DOHH2 (cell line): ENCODE results near the gene CTNNA2.

Source experiments
- EZH2phosphoT487 ChIP-seq: fragments of 200-600 bp; sonication (generic); IDR thresholded peaks from 2 replicates; pipeline ENCODE4 v1.6.1; 2017; ENCODE audit warnings: borderline replicate concordance, mild to moderate bottlenecking, antibody characterized with exemption, low read length, moderate library complexity, mixed read lengths
- TF ChIP-seq, protein P1 (sequence below): fragments of 200-600 bp; sonication (generic); IDR thresholded peaks from one replicate; pipeline ENCODE4 v1.5.1; 2014; ENCODE audit warnings: antibody characterized with exemption, mild to moderate bottlenecking, low read depth, low read length; ENCODE audit not compliant: poor library complexity, severe bottlenecking

DNA sequence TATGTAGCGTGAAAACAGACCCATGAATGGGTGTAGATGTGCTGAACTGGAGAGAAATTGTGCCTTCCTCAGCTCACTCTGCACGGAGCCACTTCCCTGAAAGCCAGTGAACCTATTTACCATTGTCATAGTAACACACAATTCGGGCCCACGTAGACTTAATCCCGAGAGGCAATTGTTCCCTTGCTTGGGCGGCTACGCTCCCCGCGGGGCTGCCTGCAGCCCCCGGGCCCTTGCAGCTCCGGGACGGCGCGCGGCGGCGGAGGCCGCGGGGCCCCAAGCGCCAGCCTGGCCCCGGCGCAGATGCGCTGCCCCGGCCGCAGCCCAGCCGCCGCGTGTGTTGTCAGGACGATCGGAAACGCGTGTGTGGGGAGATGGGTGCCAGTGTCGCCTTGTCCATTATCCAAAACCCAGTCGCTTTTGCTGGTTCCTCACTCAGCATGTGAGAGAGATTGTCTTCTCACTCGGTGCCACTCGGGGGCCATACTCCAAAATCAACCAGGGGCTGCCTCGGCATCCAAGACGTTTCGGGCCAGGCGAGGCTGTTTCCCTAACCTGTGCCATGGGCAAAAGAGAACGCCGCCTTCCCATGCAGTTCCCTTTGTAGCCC, 809.6 kb downstream of the CTNNA2 start:
- TF ChIP-seq, protein P1, sequence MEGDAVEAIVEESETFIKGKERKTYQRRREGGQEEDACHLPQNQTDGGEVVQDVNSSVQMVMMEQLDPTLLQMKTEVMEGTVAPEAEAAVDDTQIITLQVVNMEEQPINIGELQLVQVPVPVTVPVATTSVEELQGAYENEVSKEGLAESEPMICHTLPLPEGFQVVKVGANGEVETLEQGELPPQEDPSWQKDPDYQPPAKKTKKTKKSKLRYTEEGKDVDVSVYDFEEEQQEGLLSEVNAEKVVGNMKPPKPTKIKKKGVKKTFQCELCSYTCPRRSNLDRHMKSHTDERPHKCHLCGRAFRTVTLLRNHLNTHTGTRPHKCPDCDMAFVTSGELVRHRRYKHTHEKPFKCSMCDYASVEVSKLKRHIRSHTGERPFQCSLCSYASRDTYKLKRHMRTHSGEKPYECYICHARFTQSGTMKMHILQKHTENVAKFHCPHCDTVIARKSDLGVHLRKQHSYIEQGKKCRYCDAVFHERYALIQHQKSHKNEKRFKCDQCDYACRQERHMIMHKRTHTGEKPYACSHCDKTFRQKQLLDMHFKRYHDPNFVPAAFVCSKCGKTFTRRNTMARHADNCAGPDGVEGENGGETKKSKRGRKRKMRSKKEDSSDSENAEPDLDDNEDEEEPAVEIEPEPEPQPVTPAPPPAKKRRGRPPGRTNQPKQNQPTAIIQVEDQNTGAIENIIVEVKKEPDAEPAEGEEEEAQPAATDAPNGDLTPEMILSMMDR = no peak
- no peak for TF ChIP-seq EZH2phosphoT487
